ENCODE results near the gene ATP6V1E1.

ATP6V1E1 gene

DNA sequence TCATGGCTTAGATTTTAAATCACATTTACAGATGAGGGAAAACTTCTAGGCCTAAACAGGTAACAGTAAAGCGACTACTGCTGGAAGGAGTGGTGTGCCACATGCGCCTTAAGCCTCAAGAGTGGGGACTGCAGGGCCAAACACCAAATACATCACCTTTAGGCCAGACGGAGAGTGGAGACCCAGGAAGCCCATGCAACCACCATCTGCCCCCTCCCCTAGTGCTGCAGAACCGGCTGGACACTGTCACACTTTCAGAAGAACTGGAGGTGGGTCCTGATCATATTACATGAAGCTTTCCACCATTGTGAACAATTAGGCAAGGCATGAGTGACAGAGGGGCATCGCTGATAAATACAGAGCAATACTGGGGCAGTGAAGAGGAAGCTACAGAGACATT is 36.3 kb downstream of the ATP6V1E1 start:
- DNase-seq, result no peak
- H3K36me3 ChIP-seq (replicated peaks), result peaks cover 67% of the 10 kb centered on the region
- H3K27me3 ChIP-seq (replicated peaks), result no peaks in the 10 kb centered on the region
- no peak overlapping the region for H3K4me3 ChIP-seq (ENCODE audit: low read depth, low read length)
- TF ChIP-seq, protein P1, sequence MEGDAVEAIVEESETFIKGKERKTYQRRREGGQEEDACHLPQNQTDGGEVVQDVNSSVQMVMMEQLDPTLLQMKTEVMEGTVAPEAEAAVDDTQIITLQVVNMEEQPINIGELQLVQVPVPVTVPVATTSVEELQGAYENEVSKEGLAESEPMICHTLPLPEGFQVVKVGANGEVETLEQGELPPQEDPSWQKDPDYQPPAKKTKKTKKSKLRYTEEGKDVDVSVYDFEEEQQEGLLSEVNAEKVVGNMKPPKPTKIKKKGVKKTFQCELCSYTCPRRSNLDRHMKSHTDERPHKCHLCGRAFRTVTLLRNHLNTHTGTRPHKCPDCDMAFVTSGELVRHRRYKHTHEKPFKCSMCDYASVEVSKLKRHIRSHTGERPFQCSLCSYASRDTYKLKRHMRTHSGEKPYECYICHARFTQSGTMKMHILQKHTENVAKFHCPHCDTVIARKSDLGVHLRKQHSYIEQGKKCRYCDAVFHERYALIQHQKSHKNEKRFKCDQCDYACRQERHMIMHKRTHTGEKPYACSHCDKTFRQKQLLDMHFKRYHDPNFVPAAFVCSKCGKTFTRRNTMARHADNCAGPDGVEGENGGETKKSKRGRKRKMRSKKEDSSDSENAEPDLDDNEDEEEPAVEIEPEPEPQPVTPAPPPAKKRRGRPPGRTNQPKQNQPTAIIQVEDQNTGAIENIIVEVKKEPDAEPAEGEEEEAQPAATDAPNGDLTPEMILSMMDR (IDR thresholded peaks at IDR 0.05; ENCODE audit: low read depth, low read length, missing control alignments), result no peak
- H3K27ac ChIP-seq, result no peak overlapping the region
- in situ Hi-C loops (cut with HindIII; ENCODE audit: low pct_ligation_motif_present, low sequenced_read_pairs), result no loop called here

DNA sequence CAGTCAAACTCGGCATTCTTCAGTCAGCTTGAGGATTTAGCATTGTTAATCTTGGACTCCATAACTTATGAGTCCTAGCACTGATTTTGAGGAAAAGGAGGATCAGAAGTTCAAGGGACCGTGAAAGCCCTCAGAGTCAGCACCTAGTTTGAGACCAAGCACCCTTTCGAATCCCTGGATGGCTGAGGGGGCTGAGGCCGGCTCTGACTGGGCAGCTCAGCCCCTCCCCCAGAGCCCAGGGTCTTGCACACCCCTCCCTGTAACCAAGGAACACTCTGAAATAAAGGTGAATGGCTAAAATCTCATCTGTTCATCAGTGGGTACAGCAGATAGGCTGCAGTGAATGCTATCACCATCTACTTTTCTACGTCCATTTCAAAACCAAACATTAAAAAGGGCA is 38.0 kb downstream of the ATP6V1E1 start:
- peaks cover 54% of the 10 kb centered on the region for H3K36me3 ChIP-seq (replicated peaks)
- in situ Hi-C loops (cut with HindIII; ENCODE audit: low pct_ligation_motif_present, low sequenced_read_pairs), result no loop called here
- no peak overlapping the region for H3K27ac ChIP-seq
- TF ChIP-seq, protein P1 (IDR thresholded peaks at IDR 0.05; ENCODE audit: low read depth, low read length, missing control alignments), result no peak
- DNase-seq, result no peak
- H3K27me3 ChIP-seq (replicated peaks), result no peaks in the 10 kb centered on the region
- no peak overlapping the region for H3K4me3 ChIP-seq (ENCODE audit: low read depth, low read length)

DNA sequence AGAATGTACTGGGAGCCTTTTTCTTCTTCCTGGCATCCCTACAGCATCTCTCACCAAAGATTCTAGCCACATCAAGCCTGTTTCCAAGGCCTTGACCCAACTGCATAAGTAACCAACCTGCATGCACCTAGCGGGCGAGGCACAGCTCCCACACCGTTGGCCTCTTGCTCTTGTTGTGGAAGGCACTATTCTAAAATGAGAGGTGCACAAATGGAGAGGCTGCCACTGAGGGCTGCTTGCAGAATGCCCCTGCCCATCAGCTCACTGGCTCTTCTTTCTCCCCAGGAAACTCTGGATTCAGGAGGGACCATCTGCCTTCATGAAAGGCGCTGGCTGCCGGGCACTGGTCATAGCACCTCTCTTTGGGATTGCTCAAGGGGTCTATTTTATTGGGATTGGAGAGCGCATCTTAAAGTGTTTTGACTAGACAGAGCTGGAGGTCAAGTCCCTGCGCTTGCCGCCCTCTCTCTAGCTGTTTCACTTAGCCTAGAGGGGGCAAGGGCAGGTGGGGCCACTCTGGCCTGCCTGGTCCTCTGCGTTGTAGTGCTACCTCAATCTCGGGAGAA is 38.7 kb downstream of the ATP6V1E1 start:
- Histone ChIP-seq H3K4me3 (ENCODE audit: low read depth, low read length) (no peak overlapping the region), H3K27ac (no peak overlapping the region), H3K36me3 (replicated peaks) (peaks cover 47% of the 10 kb centered on the region), H3K27me3 (replicated peaks) (no peaks in the 10 kb centered on the region)
- TF ChIP-seq, protein P1 (IDR thresholded peaks at IDR 0.05; ENCODE audit: low read depth, low read length, missing control alignments), result no peak
- in situ Hi-C loops (cut with HindIII; ENCODE audit: low pct_ligation_motif_present, low sequenced_read_pairs), result no loop called here
- DNase-seq, result no peak

DNA sequence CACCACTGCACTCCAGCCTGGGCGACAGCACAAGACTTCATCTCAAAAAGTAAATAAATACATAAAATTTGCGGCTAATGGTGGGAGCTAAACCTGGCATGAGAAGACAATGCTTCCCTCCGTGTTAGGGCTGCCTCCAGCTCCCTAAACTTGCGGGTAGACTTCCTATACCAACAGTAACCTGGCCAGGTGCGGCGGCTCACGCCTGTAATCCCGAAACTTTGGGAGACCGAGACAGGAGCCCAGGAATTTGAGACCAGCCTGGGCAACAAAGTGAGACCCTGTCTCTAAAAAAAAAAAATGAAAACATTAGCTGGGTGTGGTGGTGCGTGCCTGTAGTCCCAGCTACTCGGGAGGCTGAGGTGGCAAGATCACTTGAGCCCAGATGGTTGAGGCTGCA is 39.9 kb downstream of the ATP6V1E1 start:
- no peaks in the 10 kb centered on the region for H3K27me3 ChIP-seq (replicated peaks)
- no peak for DNase-seq
- H3K36me3 ChIP-seq (replicated peaks), result peaks cover 34% of the 10 kb centered on the region
- TF ChIP-seq, protein P1 (IDR thresholded peaks at IDR 0.05; ENCODE audit: low read depth, low read length, missing control alignments), result no peak
- no peak overlapping the region for H3K27ac ChIP-seq
- H3K4me3 ChIP-seq (ENCODE audit: low read depth, low read length), result no peak overlapping the region
- in situ Hi-C loops (cut with HindIII; ENCODE audit: low pct_ligation_motif_present, low sequenced_read_pairs), result no loop called here

DNA sequence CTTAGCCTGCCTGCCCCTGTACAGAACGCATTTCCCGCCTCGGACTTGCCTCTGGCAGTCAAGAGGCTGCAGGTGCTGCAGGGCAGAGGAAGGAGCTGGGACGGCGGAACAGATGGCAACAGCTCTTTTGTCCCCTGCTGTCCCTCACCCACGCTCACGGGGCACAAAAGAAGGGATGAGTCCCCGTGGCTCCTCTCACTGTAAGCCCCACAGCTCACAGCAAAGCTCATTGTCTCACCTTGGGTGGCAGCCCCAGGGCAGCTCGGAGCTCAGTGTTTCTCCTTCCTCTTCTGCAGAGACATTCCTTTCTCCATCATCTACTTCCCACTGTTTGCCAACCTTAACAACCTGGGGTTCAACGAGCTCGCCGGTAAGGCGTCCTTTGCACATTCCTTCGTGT is 40.9 kb downstream of the ATP6V1E1 start:
- Histone ChIP-seq H3K4me3 (ENCODE audit: low read depth, low read length) (no peak overlapping the region), H3K27me3 (replicated peaks) (no peaks in the 10 kb centered on the region), H3K27ac (no peak overlapping the region), H3K36me3 (replicated peaks) (peaks cover 24% of the 10 kb centered on the region)
- no peak for DNase-seq
- in situ Hi-C loops (cut with HindIII; ENCODE audit: low pct_ligation_motif_present, low sequenced_read_pairs), result no loop called here
- TF ChIP-seq, protein P1 (IDR thresholded peaks at IDR 0.05; ENCODE audit: low read depth, low read length, missing control alignments), result no peak

DNA sequence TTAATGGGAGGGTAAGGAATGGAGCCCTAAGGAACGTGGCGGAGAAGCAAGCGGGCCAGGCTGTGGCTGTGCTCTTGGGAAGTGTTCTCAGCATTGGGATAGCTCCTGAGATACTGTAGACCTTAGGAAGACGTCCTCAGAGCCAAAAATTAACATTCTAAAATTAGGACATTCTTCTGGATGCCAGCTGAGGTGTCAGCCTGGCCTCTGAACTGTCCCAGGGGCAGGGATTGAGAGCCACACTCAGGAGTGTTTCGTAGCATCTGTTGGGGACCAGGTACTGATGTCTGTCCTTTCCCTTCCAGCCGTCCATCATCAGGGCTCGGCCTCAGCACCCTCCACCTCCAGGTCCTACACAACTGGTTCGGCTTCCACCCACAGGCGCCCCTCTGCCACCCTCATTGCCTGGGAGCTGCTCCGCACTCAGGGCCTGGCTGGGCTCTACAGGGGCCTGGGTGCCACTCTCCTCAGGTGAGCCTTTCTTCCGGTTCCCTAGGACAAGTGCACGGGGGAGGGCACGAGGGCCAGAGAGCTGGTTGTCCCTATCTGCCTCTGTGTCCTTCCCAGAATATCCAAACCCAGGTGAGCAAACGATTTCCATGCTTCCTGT is 41.6 kb downstream of the ATP6V1E1 start:
- H3K27ac ChIP-seq, result no peak overlapping the region
- TF ChIP-seq, protein P1 (IDR thresholded peaks at IDR 0.05; ENCODE audit: low read depth, low read length, missing control alignments), result no peak
- peaks cover 17% of the 10 kb centered on the region for H3K36me3 ChIP-seq (replicated peaks)
- no peaks in the 10 kb centered on the region for H3K27me3 ChIP-seq (replicated peaks)
- H3K4me3 ChIP-seq (ENCODE audit: low read depth, low read length), result no peak overlapping the region
- no peak for DNase-seq
- in situ Hi-C loops (cut with HindIII; ENCODE audit: low pct_ligation_motif_present, low sequenced_read_pairs), result no loop called here
